ENCODE results near the gene CASZ1.

Gene CASZ1

DNA sequence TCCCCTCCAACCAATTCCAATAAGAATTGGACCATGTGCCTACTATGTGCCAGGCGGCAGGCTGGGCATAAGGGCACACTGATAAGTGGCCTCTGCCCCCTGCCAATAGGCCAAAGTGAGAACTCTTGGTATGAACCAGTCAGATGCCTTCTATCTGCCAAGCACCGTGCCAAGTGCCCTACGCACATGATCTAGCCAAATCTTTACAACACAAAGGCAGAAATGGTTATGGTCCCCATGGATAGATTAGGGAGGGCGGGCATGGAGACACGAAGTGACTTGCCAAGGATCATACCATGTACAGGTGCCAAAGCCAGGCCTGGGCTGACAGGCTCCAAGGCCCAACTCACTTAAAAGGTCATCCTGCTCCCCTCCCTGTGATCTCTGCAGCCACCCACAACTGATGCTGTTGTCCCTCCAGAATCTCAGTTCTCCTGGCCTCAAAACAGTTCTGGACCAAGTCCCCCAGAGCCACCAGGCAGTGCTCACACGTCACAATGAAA, 32.1 kb downstream of the CASZ1 start:
- TF ChIP-seq, protein P1, sequence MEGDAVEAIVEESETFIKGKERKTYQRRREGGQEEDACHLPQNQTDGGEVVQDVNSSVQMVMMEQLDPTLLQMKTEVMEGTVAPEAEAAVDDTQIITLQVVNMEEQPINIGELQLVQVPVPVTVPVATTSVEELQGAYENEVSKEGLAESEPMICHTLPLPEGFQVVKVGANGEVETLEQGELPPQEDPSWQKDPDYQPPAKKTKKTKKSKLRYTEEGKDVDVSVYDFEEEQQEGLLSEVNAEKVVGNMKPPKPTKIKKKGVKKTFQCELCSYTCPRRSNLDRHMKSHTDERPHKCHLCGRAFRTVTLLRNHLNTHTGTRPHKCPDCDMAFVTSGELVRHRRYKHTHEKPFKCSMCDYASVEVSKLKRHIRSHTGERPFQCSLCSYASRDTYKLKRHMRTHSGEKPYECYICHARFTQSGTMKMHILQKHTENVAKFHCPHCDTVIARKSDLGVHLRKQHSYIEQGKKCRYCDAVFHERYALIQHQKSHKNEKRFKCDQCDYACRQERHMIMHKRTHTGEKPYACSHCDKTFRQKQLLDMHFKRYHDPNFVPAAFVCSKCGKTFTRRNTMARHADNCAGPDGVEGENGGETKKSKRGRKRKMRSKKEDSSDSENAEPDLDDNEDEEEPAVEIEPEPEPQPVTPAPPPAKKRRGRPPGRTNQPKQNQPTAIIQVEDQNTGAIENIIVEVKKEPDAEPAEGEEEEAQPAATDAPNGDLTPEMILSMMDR (IDR thresholded peaks at IDR 0.05): no peak
- TF ChIP-seq ZFX (IDR thresholded peaks at IDR 0.05; ENCODE audit: borderline replicate concordance): no peak
- peak overlapping the region; percentile 18; the same call in 1 of the 2 replicates for H3K27ac ChIP-seq

DNA sequence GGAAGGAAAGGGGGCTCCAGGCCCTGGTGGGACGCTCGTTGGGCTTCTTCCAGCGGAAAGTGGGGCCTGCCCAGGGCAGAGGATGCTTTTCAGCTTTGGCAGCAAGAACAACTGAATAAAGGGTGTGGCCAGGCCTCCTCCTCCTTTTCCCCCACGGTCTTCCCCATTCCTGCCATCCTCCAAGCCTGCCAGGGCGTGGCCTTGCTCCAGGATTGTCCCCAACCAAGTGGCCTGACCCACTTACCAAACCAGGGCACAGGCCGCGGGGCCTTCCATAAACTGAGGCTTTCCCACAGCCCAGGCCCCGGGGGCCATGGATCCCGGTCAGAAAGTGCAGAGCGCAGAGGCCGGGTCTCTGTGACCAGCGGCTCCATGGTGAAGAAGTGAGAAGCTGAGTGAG, 33.6 kb downstream of the CASZ1 start:
- TF ChIP-seq, protein P1 (IDR thresholded peaks at IDR 0.05): no peak
- no peak for TF ChIP-seq ZFX (IDR thresholded peaks at IDR 0.05; ENCODE audit: borderline replicate concordance)
- H3K27ac ChIP-seq: no peak overlapping the region

DNA sequence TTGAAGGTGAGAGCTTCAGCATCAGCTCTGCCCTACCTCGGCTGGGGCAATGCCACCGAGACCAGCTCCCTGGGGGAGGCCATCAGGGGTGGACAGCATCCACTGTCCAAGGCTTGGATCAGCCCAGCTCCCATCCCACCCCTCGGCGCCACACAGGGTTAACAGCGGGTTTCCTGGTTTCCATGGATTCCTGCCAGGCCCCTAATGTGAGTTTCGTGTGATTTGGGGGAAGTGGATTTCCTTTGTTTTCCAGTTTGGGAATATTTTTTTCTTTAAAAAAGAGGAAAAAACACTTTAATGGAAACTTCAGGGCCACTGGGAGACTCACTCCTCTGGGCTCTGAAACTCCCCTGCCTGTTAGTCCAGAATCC, 34.3 kb downstream of the CASZ1 start:
- H3K27ac ChIP-seq: no peak overlapping the region
- no peak for TF ChIP-seq ZFX (IDR thresholded peaks at IDR 0.05; ENCODE audit: borderline replicate concordance)

DNA sequence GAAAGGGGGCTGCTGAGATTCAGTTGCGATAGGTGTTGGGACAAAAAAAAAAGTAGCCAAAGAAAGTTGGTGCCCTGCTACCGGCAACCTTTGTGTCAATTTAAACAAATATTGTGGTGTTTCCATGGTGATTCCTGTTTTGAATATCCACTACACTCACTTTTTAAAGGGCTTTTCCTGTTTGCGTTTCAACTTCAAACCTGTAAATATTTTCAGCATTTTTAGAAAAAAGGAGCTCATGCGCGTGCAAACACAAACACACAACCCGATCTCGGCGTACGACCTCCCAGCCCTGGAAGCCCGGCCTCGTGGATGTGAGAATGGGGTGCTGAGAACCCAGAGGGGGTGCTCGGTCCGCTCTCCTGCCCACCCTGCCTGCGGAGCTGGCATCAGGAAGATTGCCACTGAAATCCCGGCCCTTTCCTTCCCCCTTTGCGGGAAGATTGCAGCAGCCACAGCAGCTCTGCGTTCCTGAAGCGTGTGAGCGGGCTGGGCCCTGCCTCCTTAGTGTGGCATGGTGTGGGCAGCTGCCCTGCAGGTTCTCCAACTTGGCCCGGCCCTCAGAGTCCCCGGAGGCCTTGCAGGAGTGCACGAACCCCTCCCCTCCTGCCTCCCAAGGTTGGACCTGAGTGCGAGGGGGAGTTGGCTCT, 34.8 kb downstream of the CASZ1 start:
- no peak overlapping the region for H3K27ac ChIP-seq

DNA sequence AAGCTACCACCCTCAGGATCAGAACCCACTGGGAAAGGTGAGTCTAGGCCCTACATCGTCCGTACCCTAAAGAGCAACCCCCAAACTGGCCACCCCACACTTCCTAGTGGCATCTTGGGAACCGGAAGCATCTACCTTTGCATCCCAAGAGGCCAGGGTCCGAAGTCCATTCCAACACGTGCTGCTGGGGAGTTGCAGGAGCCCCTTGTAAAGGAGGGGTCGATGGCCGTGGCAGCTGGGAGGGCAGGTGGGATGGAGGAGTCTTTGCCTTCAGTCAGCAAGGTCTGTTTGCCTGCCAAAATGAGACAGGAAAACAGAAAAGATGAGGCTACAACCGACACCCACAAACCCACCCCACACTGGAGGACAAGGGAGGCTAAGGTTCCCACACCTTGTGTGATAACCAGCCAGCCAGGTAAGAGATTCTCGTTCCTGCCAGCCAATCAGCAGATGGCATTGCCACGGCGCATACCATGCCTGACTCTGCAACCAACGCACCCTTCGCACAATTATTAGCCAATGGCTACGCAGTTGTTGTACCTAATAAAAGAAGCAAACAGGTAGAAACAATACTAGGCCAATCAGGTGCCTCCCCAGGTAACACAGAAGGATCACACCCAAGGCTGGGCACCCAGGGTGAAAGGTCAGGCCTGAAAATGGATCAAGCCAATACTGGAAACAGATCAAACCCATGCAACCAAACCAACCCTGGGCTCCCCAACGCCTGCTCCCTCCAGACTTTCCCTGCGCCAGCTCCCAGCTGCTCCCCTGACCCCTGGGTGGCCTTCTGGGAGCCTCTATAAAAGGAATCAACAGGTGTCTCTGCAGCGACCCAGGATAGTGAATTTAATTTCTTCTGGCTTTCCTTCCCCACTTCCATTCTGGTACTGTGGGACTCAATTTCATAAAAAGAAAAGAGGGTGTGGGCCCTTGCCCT, 35.6 kb downstream of the CASZ1 start:
- H3K27ac ChIP-seq: no peak overlapping the region
- no peak for TF ChIP-seq ZFX (IDR thresholded peaks at IDR 0.05; ENCODE audit: borderline replicate concordance)
- TF ChIP-seq, protein P1 (IDR thresholded peaks at IDR 0.05): no peak

More for the DNA sequence above, 34.8 kb downstream of the CASZ1 start:
- TF ChIP-seq ZFX (IDR thresholded peaks at IDR 0.05; ENCODE audit: borderline replicate concordance): no peak
- TF ChIP-seq, protein P1 (IDR thresholded peaks at IDR 0.05): no peak

DNA sequence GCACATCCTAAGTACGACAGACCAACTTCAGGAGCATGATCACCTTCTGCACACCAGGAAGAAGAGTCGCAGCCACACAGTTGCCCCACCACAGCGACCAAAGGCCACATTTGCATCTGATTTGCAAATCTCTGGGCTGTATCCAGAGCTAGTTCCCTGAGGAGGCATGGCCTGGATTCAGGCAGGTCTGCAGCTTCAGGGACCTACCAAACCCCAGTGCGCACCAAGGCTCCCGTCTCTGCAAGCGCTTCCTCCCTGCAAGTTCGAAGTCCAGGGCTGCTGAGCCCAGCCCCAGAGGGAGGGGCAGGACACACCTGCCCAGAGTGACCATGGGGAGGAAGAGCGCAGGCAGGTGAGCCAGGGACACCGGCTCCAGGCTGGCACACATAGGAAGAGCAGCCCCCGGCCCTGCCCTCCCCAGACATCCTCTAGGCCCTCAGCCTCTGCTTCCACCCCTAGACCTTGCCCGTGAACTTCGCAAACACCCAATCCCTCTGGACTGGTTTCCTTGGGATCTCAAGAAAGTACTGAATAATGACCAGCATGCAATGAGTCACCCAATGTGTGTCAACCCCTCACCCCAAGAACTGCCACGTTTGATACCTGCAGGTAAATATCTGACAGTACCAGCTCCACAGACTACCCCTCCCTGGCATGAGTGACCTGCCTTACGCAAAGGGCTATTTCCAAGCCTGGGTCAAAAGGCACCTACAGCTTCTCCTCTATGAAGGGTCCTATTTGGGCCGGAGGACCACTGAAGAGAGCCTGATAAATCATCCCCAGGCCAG, 36.8 kb downstream of the CASZ1 start:
- TF ChIP-seq ZFX (IDR thresholded peaks at IDR 0.05; ENCODE audit: borderline replicate concordance): no peak
- TF ChIP-seq, protein P1 (IDR thresholded peaks at IDR 0.05): no peak

DNA sequence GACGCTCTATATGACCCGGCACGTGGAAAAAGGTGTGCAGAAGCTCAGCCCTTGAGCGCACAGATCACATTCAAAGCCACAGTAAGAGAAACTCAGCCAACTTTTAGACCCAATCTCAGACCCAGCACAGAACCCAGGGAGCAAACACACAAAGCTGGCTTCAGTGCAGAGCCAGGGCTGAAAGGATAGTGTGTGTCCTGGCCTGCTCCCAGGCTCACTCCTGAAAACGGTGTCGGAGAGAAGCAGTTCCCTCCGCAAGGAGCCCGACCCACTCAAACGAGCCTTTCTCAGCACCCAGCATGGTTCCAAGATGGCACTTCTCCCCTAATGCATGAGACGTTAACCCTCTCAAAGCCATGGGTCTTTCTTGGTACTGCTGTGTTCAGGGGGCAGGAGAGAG, 39.6 kb downstream of the CASZ1 start:
- TF ChIP-seq ZFX (IDR thresholded peaks at IDR 0.05; ENCODE audit: borderline replicate concordance): no peak
- TF ChIP-seq, protein P1 (IDR thresholded peaks at IDR 0.05): no peak
- peak overlapping the region; percentile 43 for H3K27ac ChIP-seq

More for the DNA sequence above, 36.8 kb downstream of the CASZ1 start:
- H3K27ac ChIP-seq: no peak overlapping the region
